GM23338 (cell line): Measurements from ENCODE around the gene VCL. TPM values are rescaled to one million over a fixed set of nuclear protein-coding genes. Genes with fewer than 3 reads are reported as not detected.

Experiments used
- ATAC-seq: fragments of 200-7000 bp; cut with Tn5 transposase; 3 replicates; pipeline ENCODE4 v1.9.1; 2020
- DNase-seq: peaks from one replicate; pipeline ENCODE4 v3.0.0-alpha.2; 2015; ENCODE audit warnings: low spot score
- H2AFZ ChIP-seq: fragments of 200-600 bp; sonication (generic); 2 replicates; pipeline ENCODE4 v1.8.0; 2016; ENCODE audit warnings: antibody characterized with exemption, mild to moderate bottlenecking, moderate library complexity
- H3F3A ChIP-seq: fragments of 200-600 bp; sonication (generic); replicated peaks from 2 replicates; pipeline ENCODE4 v1.8.0; 2017; ENCODE audit warnings: antibody characterized with exemption, mixed run types, low read depth
- H3K27ac ChIP-seq: fragments of 200-600 bp; sonication (generic); 2 replicates; pipeline ENCODE4 v1.6.1; 2016; ENCODE audit warnings: low read depth
- H3K27me3 ChIP-seq: fragments of 200-600 bp; sonication (generic); 2 replicates; pipeline ENCODE4 v1.8.0; 2016; ENCODE audit warnings: mild to moderate bottlenecking, mixed run types, moderate library complexity; ENCODE audit not compliant: insufficient read depth
- H3K36me3 ChIP-seq: fragments of 200-600 bp; sonication (generic); 2 replicates; pipeline ENCODE4 v1.8.0; 2016; ENCODE audit warnings: mild to moderate bottlenecking; ENCODE audit not compliant: insufficient read depth
- H3K4me1 ChIP-seq: fragments of 200-600 bp; sonication (generic); 2 replicates; pipeline ENCODE4 v1.8.0; 2016; ENCODE audit warnings: mild to moderate bottlenecking, moderate library complexity; ENCODE audit not compliant: insufficient read depth
- H3K4me2 ChIP-seq: fragments of 200-600 bp; sonication (generic); 2 replicates; pipeline ENCODE4 v1.7.1; 2017; ENCODE audit warnings: mixed run types
- H3K4me3 ChIP-seq: fragments of 200-600 bp; sonication (generic); 2 replicates; pipeline ENCODE4 v1.6.1; 2016; ENCODE audit warnings: mixed run types
- H3K79me2 ChIP-seq: fragments of 200-600 bp; sonication (generic); replicated peaks from 2 replicates; pipeline ENCODE4 v1.8.0; 2017; ENCODE audit warnings: mild to moderate bottlenecking; ENCODE audit not compliant: insufficient read depth
- H3K9me2 ChIP-seq: fragments of 200-600 bp; sonication (generic); 2 replicates; pipeline ENCODE4 v1.8.0; 2017; ENCODE audit not compliant: insufficient read depth
- H4K20me1 ChIP-seq: fragments of 200-600 bp; sonication (generic); replicated peaks from 2 replicates; pipeline ENCODE4 v1.8.0; 2017; ENCODE audit warnings: mild to moderate bottlenecking; ENCODE audit not compliant: insufficient read depth
- H3K27ac Mint-ChIP-seq: 2 replicates; pipeline ENCODE4 v1.8.0; 2020; ENCODE audit warnings: inconsistent platforms, mild to moderate bottlenecking, moderate library complexity, mixed read lengths
- H3K27me3 Mint-ChIP-seq: 3 replicates; pipeline ENCODE4 v1.8.0; 2022; ENCODE audit warnings: low read depth, mild to moderate bottlenecking, moderate library complexity, mixed read lengths, inconsistent platforms; ENCODE audit not compliant: insufficient read depth, poor library complexity
- H3K36me3 Mint-ChIP-seq: 3 replicates; pipeline ENCODE4 v1.8.0; 2021; ENCODE audit warnings: low read depth, mild to moderate bottlenecking, inconsistent platforms, moderate library complexity, mixed read lengths
- H3K4me1 Mint-ChIP-seq: 3 replicates; pipeline ENCODE4 v1.8.0; 2020; ENCODE audit warnings: mild to moderate bottlenecking, inconsistent platforms, mixed read lengths
- H3K4me3 Mint-ChIP-seq: 3 replicates; pipeline ENCODE4 v1.8.0; 2021; ENCODE audit warnings: moderate library complexity, mild to moderate bottlenecking, inconsistent platforms, mixed read lengths
- H3K9me3 Mint-ChIP-seq: 3 replicates; pipeline ENCODE4 v1.8.0; 2020; ENCODE audit warnings: moderate library complexity, mild to moderate bottlenecking, inconsistent platforms, mixed read lengths
- CREB1 ChIP-seq: fragments of 250-450 bp; sonication (Bioruptor Pico); IDR thresholded peaks from 2 replicates; pipeline ENCODE4 v1.5.0; 2020; ENCODE audit warnings: low read depth, mild to moderate bottlenecking, moderate library complexity
- CTCF ChIP-seq, 2 experiments: fragments of 200-600 bp in 1 of 2; sonication (generic) in 1 of 2; conservative IDR thresholded peaks; 2 replicates each; pipeline versions ENCODE4 v1.5.1 to v1.6.1; 2016 to 2017; ENCODE audit warnings: antibody characterized with exemption in 2 of 2, low read depth in 2 of 2, mild to moderate bottlenecking in 2 of 2, moderate library complexity in 1 of 2
- ETS1 ChIP-seq: IDR thresholded peaks from 2 replicates; pipeline ENCODE4 v1.6.1; 2016; ENCODE audit warnings: antibody characterized with exemption
- EZH2 ChIP-seq: fragments of 200-600 bp; sonication (generic); IDR thresholded peaks from one replicate; pipeline ENCODE4 v1.8.0; 2017; ENCODE audit warnings: antibody characterized with exemption, mild to moderate bottlenecking, low read depth; ENCODE audit not compliant: unreplicated experiment
- EZH2phosphoT487 ChIP-seq: fragments of 200-600 bp; sonication (generic); IDR thresholded peaks from one replicate; pipeline ENCODE4 v1.8.1; 2018; ENCODE audit warnings: antibody characterized with exemption; ENCODE audit not compliant: unreplicated experiment
- JUNB ChIP-seq: IDR thresholded peaks from one replicate; pipeline ENCODE4 v1.6.1; 2016; ENCODE audit warnings: antibody characterized with exemption; ENCODE audit not compliant: unreplicated experiment
- NANOG ChIP-seq: IDR thresholded peaks from 2 replicates; pipeline ENCODE4 v1.6.1; 2016; ENCODE audit warnings: antibody characterized with exemption, borderline replicate concordance
- POLR2AphosphoS5 ChIP-seq: IDR thresholded peaks from 2 replicates; pipeline ENCODE4 v1.6.1; 2016; ENCODE audit warnings: antibody characterized with exemption, low read depth
- REST ChIP-seq: IDR thresholded peaks from one replicate; pipeline ENCODE4 v1.6.1; 2018; ENCODE audit warnings: antibody characterized with exemption; ENCODE audit not compliant: unreplicated experiment
- STAT1 ChIP-seq: IDR thresholded peaks from one replicate; pipeline ENCODE4 v1.6.1; 2016; ENCODE audit warnings: antibody characterized with exemption; ENCODE audit not compliant: unreplicated experiment
- ZNF114 ChIP-seq: fragments of 250-450 bp; sonication (Bioruptor Pico); IDR thresholded peaks from 2 replicates; pipeline ENCODE4 v1.5.0; 2020; ENCODE audit warnings: mild to moderate bottlenecking, moderate library complexity
- ZNF331 ChIP-seq: fragments of 250-450 bp; sonication (Bioruptor Pico); IDR thresholded peaks from 2 replicates; pipeline ENCODE4 v1.5.0; 2020; ENCODE audit warnings: low read depth, mild to moderate bottlenecking, moderate library complexity
- ZNF462 ChIP-seq: fragments of 250-450 bp; sonication (Bioruptor Pico); IDR thresholded peaks from 2 replicates; pipeline ENCODE4 v1.5.0; 2020; ENCODE audit warnings: mild to moderate bottlenecking, moderate library complexity
- polyA plus RNA-seq: library from polyadenylated mRNA; unstranded; fragments of >200 nt; fragmentation: Nextera tagmentation; extraction: Ambion mirVana; gene quantifications from 2 replicates; pipeline ENCODE4 v1.2.1, GENCODE V29; 2016
- total RNA-seq: library from RNA; depleted of rRNA; stranded (reverse); fragments of >200 nt; shearing (Covaris generic); gene quantifications from 2 replicates; pipeline ENCODE4 v1.2.3, GENCODE V29; 2014

Gene VCL
- total and polyA plus RNA-seq, 2 experiments from 2014 or later = 60.7 to 254 TPM

GRCh38 chr10:74114041-74114448, 116.1 kb downstream of the VCL start:
- no peak for TF ChIP-seq ETS1
- no peak for TF ChIP-seq EZH2phosphoT487
- TF ChIP-seq NANOG = no peak
- no peak for TF ChIP-seq POLR2AphosphoS5
- no peak for TF ChIP-seq STAT1
- TF ChIP-seq JUNB = no peak
- no peak for TF ChIP-seq EZH2
- TF ChIP-seq ZNF462 = no peak
- TF ChIP-seq ZNF114 = no peak
- no peak for TF ChIP-seq CTCF (conservative IDR thresholded peaks at IDR 0.05; ENCODE audit: low read depth in 2 of 2)
- no peak for TF ChIP-seq CREB1 (CRISPR knock-in tag)
- no peak for TF ChIP-seq ZNF331
- no peak for TF ChIP-seq REST
- peaks cover 4% of the 10 kb centered on the region; the same call in 1 of the 2 replicates for H3K79me2 ChIP-seq
- no peak overlapping the region for H3K4me2 ChIP-seq
- 0 out of 3 replicates have a peak, but pooled peaks cover 3% of the 10 kb centered on the region for H3K4me1 Mint-ChIP-seq
- DNase-seq = no peak
- no peaks in the 10 kb centered on the region for H3K4me1 ChIP-seq
- no peak overlapping the region for H2AFZ ChIP-seq
- no peaks in the 10 kb centered on the region for H3K9me3 Mint-ChIP-seq
- peaks cover 71% of the 10 kb centered on the region for H3K36me3 ChIP-seq
- peak overlapping the region; percentile 22; the same call in 1 of the 2 replicates for H3K27ac Mint-ChIP-seq
- no peaks in the 10 kb centered on the region for H3K9me2 ChIP-seq
- peaks cover 8% of the 10 kb centered on the region for H3K27me3 Mint-ChIP-seq
- peaks cover 97% of the 10 kb centered on the region for H3K36me3 Mint-ChIP-seq
- no peak overlapping the region for H3K4me3 ChIP-seq
- ATAC-seq = no peak
- no peak overlapping the region for H3K27ac ChIP-seq
- peaks cover 23% of the 10 kb centered on the region for H3F3A ChIP-seq
- H4K20me1 ChIP-seq = peaks cover 26% of the 10 kb centered on the region
- no peaks in the 10 kb centered on the region for H3K27me3 ChIP-seq
- H3K4me3 Mint-ChIP-seq = no peak overlapping the region; the same call in 2 of the 3 replicates
